Parietal lobe (tissue), 1 donor: ENCODE results near the gene CLDN5. TPM values are rescaled to one million over a fixed set of nuclear protein-coding genes. Genes with fewer than 3 reads are reported as not detected.

Source experiments
- total RNA-seq: library from RNA; depleted of rRNA; stranded (reverse); fragments of >200 nt; gene quantifications from one replicate; pipeline ENCODE4 v1.2.3, GENCODE V29; 2014

Gene CLDN5, protein sequence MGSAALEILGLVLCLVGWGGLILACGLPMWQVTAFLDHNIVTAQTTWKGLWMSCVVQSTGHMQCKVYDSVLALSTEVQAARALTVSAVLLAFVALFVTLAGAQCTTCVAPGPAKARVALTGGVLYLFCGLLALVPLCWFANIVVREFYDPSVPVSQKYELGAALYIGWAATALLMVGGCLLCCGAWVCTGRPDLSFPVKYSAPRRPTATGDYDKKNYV
- 67.0 TPM for total RNA-seq

DNA sequence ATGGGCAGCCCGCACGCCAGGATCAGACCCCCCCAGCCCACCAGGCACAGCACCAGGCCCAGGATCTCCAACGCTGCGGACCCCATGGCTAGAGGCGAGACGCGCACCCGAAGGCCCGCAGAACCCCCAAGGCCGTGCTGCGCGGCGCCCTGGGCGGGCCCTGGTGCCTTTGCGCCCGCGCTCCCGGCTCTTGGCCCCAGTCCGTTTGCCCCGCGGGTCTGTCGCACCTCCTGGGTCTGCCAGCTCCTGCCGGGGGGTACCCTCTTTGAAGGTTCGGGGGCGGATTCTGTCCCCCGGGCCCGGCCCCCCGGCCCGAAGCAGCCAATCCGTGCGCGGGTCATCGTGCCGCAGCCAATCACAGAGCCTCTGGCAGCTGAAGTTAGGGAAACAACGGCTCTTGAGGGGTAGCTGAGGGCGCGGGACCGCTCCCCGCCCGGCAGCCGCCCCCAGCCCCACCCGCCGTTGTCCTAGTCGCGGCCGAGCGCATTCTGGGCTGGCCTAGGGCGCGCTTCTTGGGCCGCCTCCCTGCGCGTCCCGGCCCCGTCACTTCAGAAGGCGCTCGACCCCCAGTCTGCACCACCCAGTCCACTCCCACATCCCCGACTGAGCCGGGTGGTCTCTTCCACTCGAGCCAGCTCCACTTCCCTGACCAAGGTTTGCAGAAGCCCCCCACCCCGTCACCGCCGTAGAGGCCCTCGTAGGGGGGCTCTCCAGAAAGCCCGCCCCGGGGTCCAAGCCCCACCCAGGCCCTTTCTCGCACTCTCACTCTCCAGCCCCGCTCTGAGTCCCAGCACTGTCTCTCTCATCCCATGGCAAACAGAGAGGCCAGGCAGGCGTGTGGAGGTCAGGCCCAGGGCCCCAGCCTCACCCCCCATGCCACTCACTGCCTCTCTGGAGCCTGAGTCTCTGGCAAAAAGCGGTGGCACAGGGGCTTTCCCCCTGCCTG, at the start of gene CLDN5:
Gene CLDN5, minus strand, starts transcription at position 241 of the 946 bp plus-strand sequence. Its CDS starts 155 bp downstream, at position 86.

DNA sequence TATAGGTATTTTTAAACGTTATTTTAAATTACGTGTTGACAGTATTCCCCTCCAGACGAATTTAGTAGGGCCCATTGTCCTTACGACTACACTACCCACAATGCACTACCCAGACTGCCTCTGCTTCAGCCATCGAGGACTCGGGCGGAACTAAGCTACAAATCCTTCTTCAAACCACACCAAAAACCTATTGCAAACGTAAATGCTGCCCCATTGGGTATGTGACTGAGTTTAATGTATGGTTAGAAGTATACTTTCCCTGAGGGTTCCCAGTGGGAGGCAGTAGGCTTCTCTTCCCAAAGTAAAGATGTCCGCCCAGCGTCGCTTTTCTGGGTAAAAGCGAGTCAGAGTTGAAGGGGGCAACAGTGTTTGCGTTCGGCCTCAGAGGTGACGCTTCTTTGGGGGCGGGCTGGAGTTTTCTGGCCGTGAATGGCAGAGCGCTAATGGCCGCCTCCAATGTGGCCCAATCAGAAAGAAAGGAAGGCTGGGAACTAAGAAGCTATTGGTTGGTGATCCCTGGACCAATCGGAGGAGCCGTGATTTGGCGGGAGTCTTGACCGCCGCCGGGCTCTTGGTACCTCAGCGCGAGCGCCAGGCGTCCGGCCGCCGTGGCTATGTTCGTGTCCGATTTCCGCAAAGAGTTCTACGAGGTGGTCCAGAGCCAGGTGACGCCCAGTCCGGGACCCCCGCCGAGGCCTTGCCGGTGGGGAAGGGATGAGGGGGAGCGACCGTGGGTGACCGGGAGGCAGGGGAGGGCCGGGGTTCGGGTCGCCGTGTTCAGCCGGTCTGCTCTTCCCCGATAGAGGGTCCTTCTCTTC, 44.6 kb downstream of the CLDN5 start, which contains the start of gene CDC45:
Gene CDC45, plus strand, starts transcription at position 566 of the 818 bp plus-strand sequence. Its CDS starts 49 bp downstream, at position 615.

GRCh38 chr22:19478901-19479354, 45.3 kb downstream of the CLDN5 start, which contains the start of gene UFD1:
TSS of gene UFD1 (minus strand) at chr22:19479193. CDS start at chr22:19479085, 108 bp downstream.

Other genes starting within 250 kb of the CLDN5 start
- 18.2 TPM for gene CLTCL1, start 232.7 kb downstream of the CLDN5 start, total RNA-seq
- gene HIRA, start 92.7 kb downstream of the CLDN5 start, total RNA-seq, result 31.3 TPM
- 12.5 TPM for gene MRPL40, start 91.9 kb downstream of the CLDN5 start, total RNA-seq
- gene C22orf39, start 76.7 kb downstream of the CLDN5 start, total RNA-seq, result 42.3 TPM
- 26.9 TPM for gene UFD1, start 45.2 kb downstream of the CLDN5 start, total RNA-seq
- gene CDC45, start 44.5 kb downstream of the CLDN5 start, total RNA-seq, result 6.6 TPM
- gene SEPTIN5, start 190.1 kb upstream of the CLDN5 start, total RNA-seq, result 246 TPM
- 23.5 TPM for gene GP1BB, start 199.1 kb upstream of the CLDN5 start, total RNA-seq
- not detected for gene TBX1, start 236.4 kb upstream of the CLDN5 start, total RNA-seq